SH-SY5Y (cell line): ENCODE measurements around the gene GLI3.

Experiments
- GATA2 ChIP-seq: IDR thresholded peaks from 2 replicates; pipeline ENCODE4 v1.6.1; 2011; ENCODE audit warnings: mild to moderate bottlenecking, low read depth, low read length
- GATA3 ChIP-seq: IDR thresholded peaks from 2 replicates; pipeline ENCODE4 v1.6.1; 2011; ENCODE audit warnings: low read depth, mild to moderate bottlenecking, low read length, moderate library complexity

The GLI3 gene

DNA sequence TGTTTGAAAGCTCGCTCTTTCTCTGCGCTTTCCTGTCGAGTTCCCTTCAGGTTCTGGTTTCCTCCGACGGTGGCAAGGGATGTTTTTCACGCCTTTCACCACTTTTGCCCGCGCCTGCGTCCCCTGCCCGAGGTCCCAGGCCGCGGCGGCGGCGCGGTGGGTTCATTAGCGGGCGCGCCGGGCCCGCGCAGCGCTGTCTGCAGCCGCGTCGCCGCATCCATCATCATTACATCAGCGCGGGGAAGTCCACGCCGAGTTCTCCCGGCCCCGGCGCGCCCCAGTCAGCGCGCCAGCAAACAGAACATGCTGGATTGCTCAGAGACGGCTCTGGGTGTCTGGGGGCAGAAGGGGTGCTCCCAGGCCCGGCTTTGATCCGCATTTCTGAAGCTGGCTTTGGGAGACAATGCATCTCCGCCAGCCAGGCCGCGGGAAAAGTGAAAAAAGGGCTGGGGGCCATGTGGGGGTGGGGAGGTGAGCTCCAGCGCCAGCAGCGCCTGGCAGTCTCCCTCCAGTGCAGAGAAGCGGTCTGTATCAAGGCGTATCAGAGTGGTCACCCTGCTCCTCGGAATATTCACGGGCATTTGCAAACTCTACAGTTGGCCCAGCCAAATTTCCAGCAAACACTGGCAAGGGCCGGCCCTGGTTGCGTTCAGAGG is 8.9 kb downstream of the GLI3 start:
- TF ChIP-seq GATA3 = no peak
- TF ChIP-seq GATA2 = no peak

DNA sequence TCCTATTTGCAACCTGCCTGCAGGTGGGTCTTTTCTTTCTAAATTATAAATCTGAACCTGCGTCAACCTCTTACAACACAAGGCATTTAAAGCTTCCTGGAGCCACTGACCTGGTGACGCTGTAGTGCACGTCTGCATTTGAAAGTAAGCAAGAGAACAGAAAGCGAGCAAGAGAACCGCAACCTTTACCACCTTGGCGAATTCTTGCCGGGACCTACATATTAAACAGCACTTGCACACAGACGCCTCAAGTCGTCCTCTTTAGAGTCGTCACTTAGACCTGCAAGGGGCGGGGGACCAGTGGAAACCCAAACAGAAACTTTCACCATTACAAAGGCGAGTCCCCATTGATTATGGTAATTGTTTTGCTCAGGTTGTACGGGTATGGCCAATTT is 9.5 kb downstream of the GLI3 start:
- no peak for TF ChIP-seq GATA3
- no peak for TF ChIP-seq GATA2

GRCh38 chr7:42227021-42227420 is 10.0 kb downstream of the GLI3 start:
- TF ChIP-seq GATA3 = no peak
- no peak for TF ChIP-seq GATA2

DNA sequence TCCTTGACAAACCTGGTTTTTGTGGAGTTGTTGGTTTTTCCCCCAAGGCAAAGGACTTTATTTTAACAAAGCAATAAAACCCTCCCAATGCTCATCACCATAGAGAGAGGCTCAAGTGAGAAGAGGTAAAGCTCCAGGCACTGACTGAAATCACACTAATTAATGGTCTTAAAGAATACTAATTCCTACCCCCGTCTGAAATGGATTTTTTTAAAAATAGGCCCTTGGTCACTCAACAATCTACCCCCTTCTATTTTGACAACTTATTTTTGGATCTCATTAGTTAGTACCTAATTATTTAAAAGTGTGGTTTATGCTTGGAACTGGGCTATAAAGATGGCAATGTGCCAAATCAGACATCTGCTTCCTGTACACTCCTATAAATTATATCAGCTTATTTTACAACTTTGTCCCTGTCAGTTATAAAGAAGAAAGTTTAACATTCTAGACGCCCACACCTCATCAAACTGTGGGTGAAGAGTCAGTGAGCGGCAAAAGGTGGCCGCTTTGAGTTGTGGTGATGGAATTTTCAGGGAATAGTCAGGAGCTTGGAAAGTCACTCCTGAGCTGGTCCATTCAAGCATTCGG is 10.6 kb downstream of the GLI3 start:
- TF ChIP-seq GATA3 (no peak), GATA2 (no peak)

DNA sequence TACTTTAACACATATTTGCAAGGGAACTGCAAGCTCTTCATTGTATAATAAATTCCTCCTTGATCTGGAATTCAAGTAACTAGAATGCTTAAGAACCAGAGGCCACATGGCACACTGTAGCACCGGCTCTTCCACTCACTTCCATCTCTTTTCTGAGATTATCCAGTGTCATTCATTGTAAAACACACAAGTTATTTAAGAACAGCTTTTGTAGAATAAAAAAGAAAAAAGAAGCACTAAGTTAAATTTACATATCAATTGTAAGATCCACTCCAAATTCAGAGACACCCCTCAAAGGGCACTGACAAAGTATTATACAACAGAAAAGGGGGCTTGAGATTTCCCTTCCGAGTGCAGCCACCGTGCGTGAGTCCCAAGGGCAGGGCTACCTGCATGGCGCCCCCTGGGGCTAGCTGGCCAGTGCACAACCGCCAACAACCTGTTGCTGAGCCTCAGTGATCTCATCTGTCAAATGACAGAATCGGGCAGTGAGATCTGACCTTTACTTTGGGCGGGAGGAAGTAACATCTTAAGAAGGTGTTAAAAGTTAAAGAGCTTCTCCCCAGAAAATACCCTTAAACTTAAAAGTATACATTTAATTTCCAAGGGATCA is 12.5 kb downstream of the GLI3 start:
- TF ChIP-seq GATA2 = no peak
- TF ChIP-seq GATA3 = no peak

DNA sequence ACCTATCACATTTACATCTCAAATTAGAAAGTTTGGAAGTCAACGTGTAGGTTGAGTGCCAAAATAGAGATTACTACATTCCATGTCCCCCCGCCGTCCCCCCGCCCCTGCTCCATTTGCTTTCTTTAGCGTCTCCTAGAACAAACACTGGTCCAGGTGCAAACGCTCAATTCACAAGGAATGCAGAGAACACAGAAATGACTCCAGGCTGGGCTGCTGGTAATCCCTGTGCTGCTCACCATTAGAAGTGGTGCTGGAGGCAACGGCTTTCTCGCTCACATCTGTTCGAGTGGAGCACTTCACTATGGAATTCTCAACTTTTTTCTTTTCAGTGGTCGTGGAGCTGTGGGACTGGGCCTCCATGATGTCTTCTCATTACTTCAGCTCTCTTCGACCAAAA is 14.1 kb downstream of the GLI3 start:
- no peak for TF ChIP-seq GATA3
- TF ChIP-seq GATA2 = no peak

DNA sequence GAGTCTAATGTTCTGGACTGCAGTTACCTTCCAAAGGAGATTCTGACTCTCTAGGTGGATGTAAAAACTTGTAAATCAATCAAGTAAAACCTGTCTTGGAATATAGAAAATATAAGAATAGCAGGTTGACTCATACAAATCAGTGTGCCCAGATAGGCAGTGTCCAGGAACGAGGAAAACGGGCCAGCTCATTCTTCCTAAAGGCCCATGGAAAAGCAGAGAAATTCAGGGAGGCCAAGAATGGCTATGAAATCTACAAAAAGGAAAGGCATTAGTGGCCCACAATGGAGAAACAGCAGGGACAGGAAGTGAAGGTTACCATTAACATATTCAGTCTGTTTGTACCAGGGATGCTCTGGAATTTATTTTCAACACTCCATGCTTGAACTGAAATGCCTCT is 14.9 kb downstream of the GLI3 start:
- TF ChIP-seq GATA3 (no peak), GATA2 (no peak)

- no peak for TF ChIP-seq GATA2
- TF ChIP-seq GATA3 = no peak
Measured at GRCh38 chr7:42221304-42221703, 15.7 kb downstream of the GLI3 start.

- TF ChIP-seq GATA3 (no peak), GATA2 (no peak)
Measured at GRCh38 chr7:42219447-42219846, 17.6 kb downstream of the GLI3 start.

DNA sequence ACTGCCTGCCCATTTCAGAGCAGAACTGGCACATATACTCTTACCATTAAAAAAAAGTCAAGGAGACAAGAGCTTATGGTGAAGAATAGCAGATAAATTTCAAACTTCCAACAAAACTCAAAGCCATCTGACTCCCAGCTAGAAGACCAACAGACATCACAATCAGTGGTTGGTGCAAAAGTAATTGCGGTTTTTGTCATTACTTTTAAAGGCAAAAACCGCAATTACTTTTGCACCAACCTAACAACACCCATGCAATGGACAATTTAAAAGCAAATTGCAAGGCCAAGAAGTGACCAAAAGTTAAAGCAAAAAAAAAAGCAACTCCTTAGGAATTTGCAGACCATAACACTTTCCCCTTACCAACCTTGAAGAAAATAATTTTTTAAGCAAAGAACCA is 18.8 kb downstream of the GLI3 start:
- TF ChIP-seq GATA3 = no peak
- TF ChIP-seq GATA2 = no peak

DNA sequence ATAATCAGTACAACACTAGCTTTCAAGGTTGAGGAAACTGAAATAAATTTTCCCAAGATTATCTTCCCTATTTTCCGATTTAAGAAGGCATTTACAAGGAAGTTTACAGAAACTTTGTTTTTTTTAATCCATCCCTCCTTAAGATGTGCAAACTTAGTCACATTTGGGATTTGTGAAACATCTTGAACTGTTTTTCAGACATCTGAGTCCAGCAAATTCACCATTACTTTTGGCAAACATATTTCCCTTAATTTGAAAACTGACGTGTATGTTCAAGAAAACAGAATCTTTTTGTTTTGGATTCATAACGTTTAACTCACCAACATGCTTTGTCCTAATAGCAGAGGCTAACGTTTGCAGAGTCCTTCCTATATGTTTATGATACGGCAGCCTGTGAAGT is 19.5 kb downstream of the GLI3 start:
- TF ChIP-seq GATA3 = no peak
- no peak for TF ChIP-seq GATA2

DNA sequence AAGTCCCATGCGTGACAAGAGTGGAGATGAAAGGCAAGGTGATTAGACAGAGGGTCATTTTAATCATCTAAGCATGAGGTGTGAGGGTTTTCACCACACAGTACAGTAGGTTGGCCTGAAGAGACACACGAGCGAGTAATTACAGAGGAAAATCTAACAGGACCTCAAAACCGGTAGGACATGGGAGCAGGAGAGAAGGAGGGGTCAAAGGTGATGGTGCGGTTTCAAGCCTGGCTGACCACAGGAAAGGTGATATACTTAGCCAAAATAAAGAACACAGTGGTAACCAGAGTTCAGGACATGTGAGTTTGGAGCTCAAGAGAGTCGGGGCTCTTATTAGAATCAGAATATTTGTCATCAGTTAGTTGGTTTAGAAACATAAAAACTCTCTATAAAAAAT is 20.0 kb downstream of the GLI3 start:
- TF ChIP-seq GATA2 (no peak), GATA3 (no peak)

GRCh38 chr7:42214060-42214679 is 22.8 kb downstream of the GLI3 start:
- no peak for TF ChIP-seq GATA3
- no peak for TF ChIP-seq GATA2

- no peak for TF ChIP-seq GATA3
- TF ChIP-seq GATA2 = no peak
Measured at GRCh38 chr7:42213093-42213492, 23.9 kb downstream of the GLI3 start.
